Thyroid gland (tissue), 4 donors: Measurements from ENCODE around the gene WSB2.

ENCODE experiments used
- CTCF ChIP-seq, 6 experiments: fragments of 200-600 bp in 3 of 6; fragments of 450-650 bp in 3 of 6; sonication (generic) in 3 of 6; IDR thresholded peaks; one replicate each; pipeline ENCODE4 v1.5.1; 2016 to 2019; ENCODE audit warnings: antibody characterized with exemption in 6 of 6, mild to moderate bottlenecking in 2 of 6, inconsistent platforms in 1 of 6, moderate library complexity in 1 of 6
- POLR2A ChIP-seq, 2 donors: fragments of 450-650 bp; IDR thresholded peaks; one replicate each; pipeline ENCODE4 v1.6.1; 2017; ENCODE audit warnings: antibody characterized with exemption in 2 of 2, mild to moderate bottlenecking in 2 of 2, moderate library complexity in 1 of 2

DNA sequence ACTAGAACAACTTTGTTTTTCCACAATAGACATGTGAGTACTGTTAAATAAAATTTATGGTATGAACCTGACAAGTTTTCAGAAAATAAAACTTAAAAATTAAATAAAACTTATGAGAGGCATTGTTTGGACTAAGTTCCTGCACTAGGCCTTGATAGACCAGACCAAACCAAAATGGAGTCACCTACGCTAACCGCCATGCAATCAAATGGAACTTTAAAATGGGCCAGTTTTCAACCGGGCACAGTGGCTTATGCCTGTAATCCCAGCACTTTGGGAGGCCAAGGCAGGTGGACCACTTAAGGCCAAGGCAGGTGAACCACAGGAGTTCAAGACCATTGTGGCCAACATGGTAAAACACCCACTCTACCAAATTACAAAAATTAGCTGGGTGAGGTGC, 49.6 kb downstream of the WSB2 start:
- TF ChIP-seq CTCF (IDR thresholded peaks at IDR 0.05) (no peak), POLR2A (IDR thresholded peaks at IDR 0.05) (no peak)
